Neural progenitor cell (in vitro differentiated cells): ENCODE data around the gene CHAC1.

Experiments
- EZH2 ChIP-seq: fragments of 200-600 bp; sonication (generic); IDR thresholded peaks from 2 replicates; pipeline ENCODE4 v1.6.1; 2017; ENCODE audit warnings: antibody characterized with exemption, mild to moderate bottlenecking, moderate library complexity
- EZH2phosphoT487 ChIP-seq: fragments of 200-600 bp; sonication (generic); IDR thresholded peaks from 2 replicates; pipeline ENCODE4 v1.6.1; 2017; ENCODE audit warnings: antibody characterized with exemption
- TF ChIP-seq, protein P1 (sequence below): fragments of 200-600 bp; sonication (generic); IDR thresholded peaks from 2 replicates; pipeline ENCODE4 v1.5.1; 2017; ENCODE audit warnings: antibody characterized with exemption, mild to moderate bottlenecking

DNA sequence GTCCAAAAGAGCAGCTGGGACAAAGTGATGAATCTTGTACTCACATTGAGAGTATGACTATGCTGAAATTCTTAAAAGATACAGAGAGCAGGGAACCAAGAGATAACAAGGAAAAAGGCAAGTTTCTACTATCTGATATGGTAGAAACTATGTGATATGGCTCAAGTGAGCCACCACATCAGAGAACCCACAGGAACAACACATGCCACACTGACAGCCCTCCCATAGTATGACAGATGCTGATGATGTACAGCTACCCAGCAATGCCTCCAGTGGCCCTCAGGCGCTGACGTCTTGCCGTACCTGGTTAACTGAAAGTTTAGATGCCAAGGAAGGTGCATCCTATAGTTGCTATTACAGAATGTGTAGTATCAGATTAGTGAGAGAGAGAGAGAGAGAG, 42.4 kb downstream of the CHAC1 start:
- TF ChIP-seq, protein P1, sequence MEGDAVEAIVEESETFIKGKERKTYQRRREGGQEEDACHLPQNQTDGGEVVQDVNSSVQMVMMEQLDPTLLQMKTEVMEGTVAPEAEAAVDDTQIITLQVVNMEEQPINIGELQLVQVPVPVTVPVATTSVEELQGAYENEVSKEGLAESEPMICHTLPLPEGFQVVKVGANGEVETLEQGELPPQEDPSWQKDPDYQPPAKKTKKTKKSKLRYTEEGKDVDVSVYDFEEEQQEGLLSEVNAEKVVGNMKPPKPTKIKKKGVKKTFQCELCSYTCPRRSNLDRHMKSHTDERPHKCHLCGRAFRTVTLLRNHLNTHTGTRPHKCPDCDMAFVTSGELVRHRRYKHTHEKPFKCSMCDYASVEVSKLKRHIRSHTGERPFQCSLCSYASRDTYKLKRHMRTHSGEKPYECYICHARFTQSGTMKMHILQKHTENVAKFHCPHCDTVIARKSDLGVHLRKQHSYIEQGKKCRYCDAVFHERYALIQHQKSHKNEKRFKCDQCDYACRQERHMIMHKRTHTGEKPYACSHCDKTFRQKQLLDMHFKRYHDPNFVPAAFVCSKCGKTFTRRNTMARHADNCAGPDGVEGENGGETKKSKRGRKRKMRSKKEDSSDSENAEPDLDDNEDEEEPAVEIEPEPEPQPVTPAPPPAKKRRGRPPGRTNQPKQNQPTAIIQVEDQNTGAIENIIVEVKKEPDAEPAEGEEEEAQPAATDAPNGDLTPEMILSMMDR, result no peak
- TF ChIP-seq EZH2phosphoT487, result no peak
- no peak for TF ChIP-seq EZH2
